GM19452 (cell line): ENCODE data around the gene IPO11.
"Not testable (repeated sequence)": the region's sequence is repeated elsewhere in the genome, so short reads cannot be mapped to it uniquely, and the experiment has no call there.

Experiments used
- ATAC-seq: cut with Tn5 transposase; IDR thresholded peaks from one replicate; pipeline ENCODE4 v1.9.1; 2021; ENCODE audit not compliant: unreplicated experiment

Gene IPO11

GRCh38 chr5:62513085-62513484 is 100.5 kb downstream of the IPO11 start:
- ATAC-seq = not testable (repeated sequence)

- no peak for ATAC-seq
Measured at GRCh38 chr5:62514510-62515119, 102.1 kb downstream of the IPO11 start.

- not testable (repeated sequence) for ATAC-seq
Measured at GRCh38 chr5:62520812-62521211, 108.2 kb downstream of the IPO11 start.

- no peak for ATAC-seq
Measured at GRCh38 chr5:62521319-62521718, 108.8 kb downstream of the IPO11 start.

- no peak for ATAC-seq
Measured at GRCh38 chr5:62522811-62523210, 110.2 kb downstream of the IPO11 start.

- ATAC-seq = no peak
Measured at GRCh38 chr5:62533597-62533996, 121.0 kb downstream of the IPO11 start.

- ATAC-seq = no peak
Measured at GRCh38 chr5:62534461-62535236, 122.1 kb downstream of the IPO11 start.

- no peak for ATAC-seq
Measured at GRCh38 chr5:62536232-62536631, 123.7 kb downstream of the IPO11 start.

- ATAC-seq = no peak
Measured at GRCh38 chr5:62536783-62537182, 124.2 kb downstream of the IPO11 start.

- ATAC-seq = peak; percentile 65
Measured at GRCh38 chr5:62538017-62538942, 125.7 kb downstream of the IPO11 start.

- ATAC-seq = no peak
Measured at GRCh38 chr5:62542720-62543119, 130.2 kb downstream of the IPO11 start.

- ATAC-seq = no peak
Measured at GRCh38 chr5:62547945-62548630, 135.5 kb downstream of the IPO11 start.

GRCh38 chr5:62550103-62550502 is 137.5 kb downstream of the IPO11 start:
- no peak for ATAC-seq

- ATAC-seq = no peak
Measured at GRCh38 chr5:62555930-62556329, 143.4 kb downstream of the IPO11 start.

GRCh38 chr5:62558941-62559340 is 146.4 kb downstream of the IPO11 start:
- ATAC-seq = no peak

- no peak for ATAC-seq
Measured at GRCh38 chr5:62560786-62561185, 148.2 kb downstream of the IPO11 start.

- no peak for ATAC-seq
Measured at GRCh38 chr5:62561896-62562295, 149.3 kb downstream of the IPO11 start.

GRCh38 chr5:62562867-62563266 is 150.3 kb downstream of the IPO11 start:
- no peak for ATAC-seq

- ATAC-seq = no peak
Measured at GRCh38 chr5:62564101-62564500, 151.5 kb downstream of the IPO11 start.

- ATAC-seq = not testable (repeated sequence)
Measured at GRCh38 chr5:62565740-62566139, 153.2 kb downstream of the IPO11 start.

GRCh38 chr5:62568143-62568542 is 155.6 kb downstream of the IPO11 start:
- ATAC-seq = no peak
